Measurements from ENCODE around the gene NCAM1.

DNA sequence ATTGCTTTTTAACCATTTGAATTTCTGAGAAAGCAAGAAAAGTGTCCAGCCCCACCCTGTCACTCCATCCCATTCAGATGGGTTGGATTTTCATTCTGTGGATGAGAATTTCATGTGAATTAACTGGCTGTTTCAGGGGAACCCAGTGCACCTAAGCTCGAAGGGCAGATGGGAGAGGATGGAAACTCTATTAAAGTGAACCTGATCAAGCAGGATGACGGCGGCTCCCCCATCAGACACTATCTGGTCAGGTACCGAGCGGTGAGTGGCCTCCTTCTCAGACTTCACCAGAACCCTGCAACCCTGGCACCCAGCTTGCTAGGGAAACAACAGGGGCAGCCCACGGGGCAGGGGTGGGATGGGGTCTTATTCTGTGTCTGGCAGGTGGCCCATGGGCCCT lies 294.5 kb downstream of the NCAM1 start:
- TF ChIP-seq MYC (IDR thresholded peaks at IDR 0.05; ENCODE audit: borderline replicate concordance, low read length) (no peak), POLR2A (IDR thresholded peaks at IDR 0.05; ENCODE audit: low read length) (no peak), POLR2AphosphoS2 (conservative IDR thresholded peaks at IDR 0.05; ENCODE audit: low read length) (no peak), CHD4 (IDR thresholded peaks at IDR 0.05; ENCODE audit: borderline replicate concordance) (no peak), EP300 (IDR thresholded peaks at IDR 0.05) (no peak), RNF2 (IDR thresholded peaks at IDR 0.05; ENCODE audit: borderline replicate concordance, low read depth) (no peak)
- TF ChIP-seq, protein P1, sequence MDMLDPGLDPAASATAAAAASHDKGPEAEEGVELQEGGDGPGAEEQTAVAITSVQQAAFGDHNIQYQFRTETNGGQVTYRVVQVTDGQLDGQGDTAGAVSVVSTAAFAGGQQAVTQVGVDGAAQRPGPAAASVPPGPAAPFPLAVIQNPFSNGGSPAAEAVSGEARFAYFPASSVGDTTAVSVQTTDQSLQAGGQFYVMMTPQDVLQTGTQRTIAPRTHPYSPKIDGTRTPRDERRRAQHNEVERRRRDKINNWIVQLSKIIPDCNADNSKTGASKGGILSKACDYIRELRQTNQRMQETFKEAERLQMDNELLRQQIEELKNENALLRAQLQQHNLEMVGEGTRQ (IDR thresholded peaks at IDR 0.05) = no peak
- TF ChIP-seq, protein P2, sequence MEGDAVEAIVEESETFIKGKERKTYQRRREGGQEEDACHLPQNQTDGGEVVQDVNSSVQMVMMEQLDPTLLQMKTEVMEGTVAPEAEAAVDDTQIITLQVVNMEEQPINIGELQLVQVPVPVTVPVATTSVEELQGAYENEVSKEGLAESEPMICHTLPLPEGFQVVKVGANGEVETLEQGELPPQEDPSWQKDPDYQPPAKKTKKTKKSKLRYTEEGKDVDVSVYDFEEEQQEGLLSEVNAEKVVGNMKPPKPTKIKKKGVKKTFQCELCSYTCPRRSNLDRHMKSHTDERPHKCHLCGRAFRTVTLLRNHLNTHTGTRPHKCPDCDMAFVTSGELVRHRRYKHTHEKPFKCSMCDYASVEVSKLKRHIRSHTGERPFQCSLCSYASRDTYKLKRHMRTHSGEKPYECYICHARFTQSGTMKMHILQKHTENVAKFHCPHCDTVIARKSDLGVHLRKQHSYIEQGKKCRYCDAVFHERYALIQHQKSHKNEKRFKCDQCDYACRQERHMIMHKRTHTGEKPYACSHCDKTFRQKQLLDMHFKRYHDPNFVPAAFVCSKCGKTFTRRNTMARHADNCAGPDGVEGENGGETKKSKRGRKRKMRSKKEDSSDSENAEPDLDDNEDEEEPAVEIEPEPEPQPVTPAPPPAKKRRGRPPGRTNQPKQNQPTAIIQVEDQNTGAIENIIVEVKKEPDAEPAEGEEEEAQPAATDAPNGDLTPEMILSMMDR (IDR thresholded peaks at IDR 0.05) = no peak
- TF ChIP-seq, protein P3, sequence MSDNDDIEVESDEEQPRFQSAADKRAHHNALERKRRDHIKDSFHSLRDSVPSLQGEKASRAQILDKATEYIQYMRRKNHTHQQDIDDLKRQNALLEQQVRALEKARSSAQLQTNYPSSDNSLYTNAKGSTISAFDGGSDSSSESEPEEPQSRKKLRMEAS (IDR thresholded peaks at IDR 0.05) = no peak

Data from A549 (cell line).